Subcutaneous adipose tissue (tissue), 4 donors: Measurements from ENCODE around the gene SPOCK1. TPM values are rescaled to one million over a fixed set of nuclear protein-coding genes. Genes with fewer than 3 reads are reported as not detected.

ENCODE experiments used
- total RNA-seq, 4 donors: library from RNA; depleted of rRNA; stranded (reverse); fragments of >200 nt; gene quantifications; one replicate each; pipeline ENCODE4 v1.1.0, GENCODE V29; 2016
- TF ChIP-seq, protein P1 (sequence below): fragments of 450-650 bp; IDR thresholded peaks from one replicate; pipeline ENCODE4 v1.5.1; 2016; ENCODE audit warnings: low read depth, mild to moderate bottlenecking, control low read depth, antibody characterized with exemption, moderate library complexity

The SPOCK1 gene
- total RNA-seq, 4 donors from 2014 or later = 55.2 to 84.6 (median 70.1) TPM

DNA sequence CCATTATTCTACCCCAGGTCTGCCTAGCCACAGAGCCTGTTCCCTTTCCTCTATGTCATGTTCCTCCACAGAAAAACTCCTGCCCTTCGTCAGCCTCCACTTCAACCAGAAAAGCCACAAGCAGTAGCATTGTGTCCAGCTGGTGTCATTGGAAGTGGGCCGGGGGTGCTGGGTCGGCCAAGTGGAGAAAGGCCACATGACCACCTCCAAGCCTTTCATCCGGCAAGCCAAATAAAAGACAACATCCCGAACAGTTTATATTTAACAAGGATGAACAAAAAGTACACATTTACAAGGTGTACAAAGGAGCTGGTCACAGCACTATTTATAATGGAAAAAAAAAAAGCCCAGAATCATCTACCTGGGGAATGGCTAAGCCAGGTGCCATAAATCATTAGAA is 16.1 kb upstream of the SPOCK1 start:
- TF ChIP-seq, protein P1, sequence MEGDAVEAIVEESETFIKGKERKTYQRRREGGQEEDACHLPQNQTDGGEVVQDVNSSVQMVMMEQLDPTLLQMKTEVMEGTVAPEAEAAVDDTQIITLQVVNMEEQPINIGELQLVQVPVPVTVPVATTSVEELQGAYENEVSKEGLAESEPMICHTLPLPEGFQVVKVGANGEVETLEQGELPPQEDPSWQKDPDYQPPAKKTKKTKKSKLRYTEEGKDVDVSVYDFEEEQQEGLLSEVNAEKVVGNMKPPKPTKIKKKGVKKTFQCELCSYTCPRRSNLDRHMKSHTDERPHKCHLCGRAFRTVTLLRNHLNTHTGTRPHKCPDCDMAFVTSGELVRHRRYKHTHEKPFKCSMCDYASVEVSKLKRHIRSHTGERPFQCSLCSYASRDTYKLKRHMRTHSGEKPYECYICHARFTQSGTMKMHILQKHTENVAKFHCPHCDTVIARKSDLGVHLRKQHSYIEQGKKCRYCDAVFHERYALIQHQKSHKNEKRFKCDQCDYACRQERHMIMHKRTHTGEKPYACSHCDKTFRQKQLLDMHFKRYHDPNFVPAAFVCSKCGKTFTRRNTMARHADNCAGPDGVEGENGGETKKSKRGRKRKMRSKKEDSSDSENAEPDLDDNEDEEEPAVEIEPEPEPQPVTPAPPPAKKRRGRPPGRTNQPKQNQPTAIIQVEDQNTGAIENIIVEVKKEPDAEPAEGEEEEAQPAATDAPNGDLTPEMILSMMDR = no peak

DNA sequence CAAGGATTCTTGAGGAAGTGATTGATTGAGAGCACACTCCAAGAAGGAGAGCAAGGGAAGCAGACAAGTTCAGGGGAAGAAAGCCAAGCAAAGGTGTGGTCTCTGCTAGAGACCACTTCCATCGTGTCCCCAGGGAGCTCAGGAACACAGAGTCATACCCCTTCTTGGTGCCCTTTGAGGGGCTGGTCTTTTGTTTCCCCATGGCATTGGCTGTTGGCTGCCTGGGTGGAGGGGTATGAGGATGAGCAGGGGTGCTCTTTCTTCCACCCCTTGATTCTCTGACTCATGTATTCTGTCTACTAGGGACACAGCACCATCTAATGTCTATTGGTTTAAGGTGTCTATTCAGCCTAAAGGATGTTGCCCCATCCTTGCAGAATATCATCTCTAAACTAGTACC is 11.5 kb upstream of the SPOCK1 start:
- TF ChIP-seq, protein P1 = no peak

DNA sequence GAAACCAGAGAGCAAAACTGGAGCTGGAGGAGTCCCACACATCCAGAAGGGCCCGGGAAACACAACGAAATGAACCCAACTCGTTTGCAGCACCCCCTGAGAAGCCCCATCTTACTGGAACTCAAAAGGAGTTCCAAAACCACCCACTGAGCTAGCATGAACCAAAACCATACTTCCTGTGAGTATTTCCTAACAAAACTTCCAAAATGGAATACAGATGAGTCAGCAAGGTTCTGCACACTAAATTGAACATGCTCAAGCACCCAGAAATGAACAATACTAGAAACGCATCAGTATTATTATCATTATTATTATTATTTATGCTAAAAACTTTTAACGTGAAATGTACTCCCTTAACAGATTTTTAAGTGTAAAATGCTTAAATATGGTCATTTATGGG is 8.0 kb upstream of the SPOCK1 start:
- TF ChIP-seq, protein P1 = no peak

DNA sequence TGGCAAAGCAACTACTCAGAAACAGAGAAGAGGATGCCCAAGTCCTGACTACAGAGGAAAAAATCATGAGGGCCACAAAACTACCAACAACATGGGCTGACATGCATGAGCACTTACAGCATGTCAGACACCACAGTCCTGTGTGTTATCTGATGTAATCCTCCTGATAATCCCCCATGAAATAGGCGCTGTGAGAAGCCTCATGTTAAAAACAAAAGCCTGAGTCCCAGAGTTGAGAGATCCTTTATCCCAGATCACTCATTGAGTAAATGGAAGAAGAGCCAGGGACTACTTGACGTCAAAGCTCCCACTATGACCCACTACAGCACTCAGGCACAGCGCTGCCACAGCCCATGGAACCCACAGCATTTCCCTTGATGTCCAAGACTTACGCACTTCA is 7.2 kb upstream of the SPOCK1 start:
- TF ChIP-seq, protein P1 = no peak

DNA sequence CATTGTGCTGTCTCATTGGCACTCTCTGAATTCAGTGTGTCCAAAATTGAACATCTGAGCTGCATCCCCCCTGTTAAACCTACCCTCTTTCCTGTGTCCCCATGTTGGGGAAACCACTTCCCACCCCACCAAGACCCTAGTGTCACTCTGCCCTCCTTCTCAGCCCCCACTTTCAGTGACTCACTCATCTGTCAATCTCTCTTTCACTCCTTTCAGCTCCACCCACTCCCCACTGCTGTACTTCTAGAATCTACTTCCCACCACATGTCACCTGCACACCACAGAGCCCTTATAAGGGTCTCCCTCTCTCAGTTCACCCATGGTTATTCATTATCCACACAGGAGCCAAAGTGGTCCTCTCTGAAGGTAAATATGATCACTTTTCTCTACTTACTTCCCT is 5.8 kb upstream of the SPOCK1 start:
- TF ChIP-seq, protein P1 = no peak

DNA sequence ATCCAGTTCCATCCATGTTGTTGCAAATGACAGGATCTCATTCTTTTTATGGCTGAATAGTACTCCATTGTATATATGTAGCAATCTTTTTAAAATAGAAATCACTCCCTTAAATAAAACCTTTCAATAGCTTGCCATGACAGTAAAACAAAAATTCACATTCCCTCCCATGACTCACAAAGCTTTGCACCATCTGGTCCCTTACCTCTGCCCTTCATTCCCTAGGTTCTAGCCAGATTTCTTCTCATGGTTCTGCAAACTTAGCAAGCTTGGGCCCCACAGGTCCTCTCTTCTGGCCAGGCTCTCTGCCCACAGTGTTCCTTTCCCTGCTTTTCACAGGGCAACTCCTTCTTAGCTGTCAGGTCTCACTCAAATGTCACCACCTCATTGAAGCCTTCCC is 4.3 kb upstream of the SPOCK1 start:
- TF ChIP-seq, protein P1 = no peak

DNA sequence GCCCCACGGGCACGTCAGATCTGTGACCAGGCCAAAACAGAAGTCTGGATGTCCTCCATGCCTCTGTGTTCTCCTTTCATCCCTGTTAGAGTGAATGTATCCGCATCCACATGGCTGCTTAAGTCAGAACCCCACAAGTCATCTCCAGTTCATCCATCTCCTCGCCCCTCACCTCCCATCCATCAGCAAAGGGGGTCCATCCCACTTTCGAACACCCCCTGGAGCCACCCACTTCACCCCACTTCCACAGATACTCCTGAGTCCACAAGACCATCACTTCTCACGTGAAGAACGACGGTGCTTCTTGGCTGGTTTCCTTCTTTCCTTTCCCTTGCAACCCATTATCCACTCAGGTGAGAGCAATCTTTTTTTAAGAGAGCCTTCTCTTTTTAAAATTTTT is 3.5 kb upstream of the SPOCK1 start:
- TF ChIP-seq, protein P1 = no peak
